PFSK-1 (cell line): Measurements from ENCODE around the gene BPHL.

Experiments used
- FOXP2 ChIP-seq: optimal IDR thresholded peaks from 2 replicates; pipeline ENCODE3; 2011; ENCODE audit warnings: borderline replicate concordance, control low read depth, inconsistent platforms; ENCODE audit not compliant: insufficient read depth; ENCODE audit errors: extremely low read length, extremely low read depth
- POLR2AphosphoS5 ChIP-seq: IDR thresholded peaks from 2 replicates; pipeline ENCODE4 v1.6.1; 2012; ENCODE audit warnings: low read depth, mild to moderate bottlenecking, control low read depth, low read length, moderate library complexity
- SIN3A ChIP-seq: IDR thresholded peaks from 2 replicates; pipeline ENCODE4 v1.6.1; 2012; ENCODE audit warnings: mild to moderate bottlenecking, low read length, moderate library complexity, borderline replicate concordance; ENCODE audit not compliant: insufficient read depth
- TAF1 ChIP-seq: IDR thresholded peaks from 2 replicates; pipeline ENCODE4 v1.6.1; 2012; ENCODE audit warnings: low read length, control low read depth, borderline replicate concordance; ENCODE audit not compliant: insufficient read depth
- TF ChIP-seq, protein P1 (sequence below), 2 experiments: IDR thresholded peaks; 2 replicates each; pipeline versions ENCODE4 v1.6.1 to v1.8.0; 2011 to 2012; ENCODE audit warnings: low read depth in 2 of 2, low read length in 2 of 2, control low read depth in 1 of 2, inconsistent platforms in 1 of 2, mild to moderate bottlenecking in 1 of 2, moderate library complexity in 1 of 2; ENCODE audit not compliant: insufficient read depth in 1 of 2

DNA sequence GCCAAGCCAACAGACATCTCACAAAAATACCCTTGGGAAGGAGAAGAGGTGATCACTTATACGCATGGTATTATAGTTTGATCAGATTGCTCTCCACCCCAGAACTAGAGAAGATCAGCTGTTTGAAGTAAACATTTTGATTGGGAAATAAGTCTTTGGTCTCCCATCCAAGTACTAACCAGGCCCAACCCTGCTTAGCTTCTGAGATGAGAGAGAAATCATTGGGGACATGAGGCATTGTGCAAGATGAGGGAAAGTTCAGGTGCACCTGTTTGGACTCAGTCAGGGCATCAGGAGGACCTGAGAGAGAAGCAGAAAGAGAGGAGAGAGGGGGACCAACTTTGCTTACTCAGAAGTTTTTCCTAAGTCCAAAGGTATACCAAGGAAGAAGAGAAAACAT lies 38.8 kb upstream of the BPHL start:
- TF ChIP-seq, protein P1, sequence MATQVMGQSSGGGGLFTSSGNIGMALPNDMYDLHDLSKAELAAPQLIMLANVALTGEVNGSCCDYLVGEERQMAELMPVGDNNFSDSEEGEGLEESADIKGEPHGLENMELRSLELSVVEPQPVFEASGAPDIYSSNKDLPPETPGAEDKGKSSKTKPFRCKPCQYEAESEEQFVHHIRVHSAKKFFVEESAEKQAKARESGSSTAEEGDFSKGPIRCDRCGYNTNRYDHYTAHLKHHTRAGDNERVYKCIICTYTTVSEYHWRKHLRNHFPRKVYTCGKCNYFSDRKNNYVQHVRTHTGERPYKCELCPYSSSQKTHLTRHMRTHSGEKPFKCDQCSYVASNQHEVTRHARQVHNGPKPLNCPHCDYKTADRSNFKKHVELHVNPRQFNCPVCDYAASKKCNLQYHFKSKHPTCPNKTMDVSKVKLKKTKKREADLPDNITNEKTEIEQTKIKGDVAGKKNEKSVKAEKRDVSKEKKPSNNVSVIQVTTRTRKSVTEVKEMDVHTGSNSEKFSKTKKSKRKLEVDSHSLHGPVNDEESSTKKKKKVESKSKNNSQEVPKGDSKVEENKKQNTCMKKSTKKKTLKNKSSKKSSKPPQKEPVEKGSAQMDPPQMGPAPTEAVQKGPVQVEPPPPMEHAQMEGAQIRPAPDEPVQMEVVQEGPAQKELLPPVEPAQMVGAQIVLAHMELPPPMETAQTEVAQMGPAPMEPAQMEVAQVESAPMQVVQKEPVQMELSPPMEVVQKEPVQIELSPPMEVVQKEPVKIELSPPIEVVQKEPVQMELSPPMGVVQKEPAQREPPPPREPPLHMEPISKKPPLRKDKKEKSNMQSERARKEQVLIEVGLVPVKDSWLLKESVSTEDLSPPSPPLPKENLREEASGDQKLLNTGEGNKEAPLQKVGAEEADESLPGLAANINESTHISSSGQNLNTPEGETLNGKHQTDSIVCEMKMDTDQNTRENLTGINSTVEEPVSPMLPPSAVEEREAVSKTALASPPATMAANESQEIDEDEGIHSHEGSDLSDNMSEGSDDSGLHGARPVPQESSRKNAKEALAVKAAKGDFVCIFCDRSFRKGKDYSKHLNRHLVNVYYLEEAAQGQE (IDR thresholded peaks at IDR 0.05; ENCODE audit: insufficient read depth in 1 of 2, low read depth in 2 of 2, low read length in 2 of 2), result no peak
- TF ChIP-seq SIN3A (no peak), POLR2AphosphoS5 (no peak), FOXP2 (no peak), TAF1 (no peak)
